A549 (cell line): ENCODE results near the gene AP3D1. TPM values are rescaled to one million over a fixed set of nuclear protein-coding genes. Genes with fewer than 3 reads are reported as not detected.
"Not testable (repeated sequence)": the region's sequence is repeated elsewhere in the genome, so short reads cannot be mapped to it uniquely, and the experiment has no call there.

ENCODE experiments used
- ATAC-seq, 2 experiments: fragments of 200-7000 bp in 1 of 2; fragments of >200 bp in 1 of 2; cut with Nextera tagmentation in 1 of 2; cut with Tn5 transposase in 1 of 2; 3 replicates each; pipeline versions ENCODE4 v1.8.0 to v1.9.1; 2018 to 2020; ENCODE audit warnings: mild to moderate bottlenecking in 1 of 2, moderate library complexity in 1 of 2
- CTCF ChIA-PET: fragments of 300-600 bp; sonication (Branson Sonifier 250); formaldehyde crosslinking; extraction: SDS; loops from one replicate; lab custom pipeline; 2021; ENCODE audit warnings: antibody characterized with exemption, inconsistent platforms; lab: Yijun Ruan, JAX
- POLR2A ChIA-PET: fragments of 350-600 bp; formaldehyde crosslinking; extraction: SDS; loops from one replicate; lab custom pipeline; 2021; ENCODE audit warnings: antibody characterized with exemption, inconsistent platforms; lab: Yijun Ruan, JAX
- DNase-seq, 2 experiments: peaks; one replicate each; pipeline versions ENCODE4 v3.0.0 to v3.0.0-alpha.2; 2011 to 2016; ENCODE audit warnings: low read depth in 1 of 2, low spot score in 1 of 2
- FAIRE-seq: peaks from 2 replicates; lab custom pipeline; 2011; peaks lifted over from hg19 to GRCh38; lab: Jason Lieb, UNC
- H3K27ac ChIP-seq, 2 experiments: fragments of >200 bp; sonication (Bioruptor Twin); formaldehyde crosslinking; 3 replicates each; pipeline ENCODE4 v1.5.1; 2016 to 2017
- H3K4me1 ChIP-seq: fragments of >200 bp; sonication (Bioruptor Twin); formaldehyde crosslinking; 3 replicates; pipeline ENCODE4 v1.6.1; 2016
- H3K4me2 ChIP-seq: fragments of >200 bp; sonication (Bioruptor Twin); formaldehyde crosslinking; 3 replicates; pipeline ENCODE4 v1.6.1; 2016
- H3K4me3 ChIP-seq: fragments of >200 bp; sonication (Bioruptor Twin); formaldehyde crosslinking; 3 replicates; pipeline ENCODE4 v1.5.1; 2016
- H3K9me3 ChIP-seq: fragments of >200 bp; sonication (Bioruptor Twin); formaldehyde crosslinking; 3 replicates; pipeline ENCODE4 v1.6.1; 2016
- CEBPB ChIP-seq, 2 experiments: fragments of >200 bp in 1 of 2; sonication (Bioruptor Twin) in 1 of 2; formaldehyde crosslinking in 1 of 2; IDR thresholded peaks; 2 replicates each; pipeline ENCODE4 v1.6.1; 2012 to 2016
- EHF ChIP-seq: fragments of 250-450 bp; sonication (Bioruptor Pico); IDR thresholded peaks from 2 replicates; pipeline ENCODE4 v1.5.0; 2020; ENCODE audit warnings: mild to moderate bottlenecking
- EP300 ChIP-seq, 2 experiments: fragments of >200 bp; sonication (Bioruptor Twin); formaldehyde crosslinking; IDR thresholded peaks; 2 replicates in 1 of 2; 3 replicates in 1 of 2; pipeline ENCODE4 v1.6.1; 2016 to 2017
- HEYL ChIP-seq: fragments of 250-450 bp; sonication (Bioruptor Pico); IDR thresholded peaks from 2 replicates; pipeline ENCODE4 v1.8.0; 2021; ENCODE audit warnings: mild to moderate bottlenecking, moderate library complexity
- HOXA7 ChIP-seq: fragments of 250-450 bp; sonication (Bioruptor Pico); IDR thresholded peaks from 2 replicates; pipeline ENCODE4 v1.5.0; 2020; ENCODE audit warnings: mild to moderate bottlenecking, moderate library complexity
- JUN ChIP-seq, 2 experiments: fragments of >200 bp; sonication (Bioruptor Twin); formaldehyde crosslinking; IDR thresholded peaks; 2 replicates in 1 of 2; 3 replicates in 1 of 2; pipeline ENCODE4 v1.6.1; 2016 to 2017
- JUNB ChIP-seq: fragments of >200 bp; sonication (Bioruptor Twin); formaldehyde crosslinking; IDR thresholded peaks from 2 replicates; pipeline ENCODE4 v1.6.1; 2016
- MAFK ChIP-seq: fragments of 450-650 bp; IDR thresholded peaks from 2 replicates; pipeline ENCODE4 v1.6.1; 2014; ENCODE audit not compliant: partially characterized antibody
- MAZ ChIP-seq: fragments of 150-350 bp; IDR thresholded peaks from 2 replicates; pipeline ENCODE4 v1.6.1; 2014; ENCODE audit warnings: antibody characterized with exemption, low read depth, low read length, borderline replicate concordance
- PHF8 ChIP-seq: fragments of 200-600 bp; sonication (generic); IDR thresholded peaks from 2 replicates; pipeline ENCODE4 v1.6.1; 2016; ENCODE audit warnings: low read depth, mild to moderate bottlenecking, antibody characterized with exemption, moderate library complexity, borderline replicate concordance
- RAD21 ChIP-seq, 2 experiments: fragments of >200 bp in 1 of 2; sonication (Bioruptor Twin) in 1 of 2; formaldehyde crosslinking in 1 of 2; IDR thresholded peaks in 1 of 2; conservative IDR thresholded peaks in 1 of 2; 2 replicates in 1 of 2; 3 replicates in 1 of 2; pipeline ENCODE4 v1.6.1; 2012 to 2018; ENCODE audit warnings: inconsistent platforms in 1 of 2
- RFX5 ChIP-seq: fragments of 450-650 bp; IDR thresholded peaks from 2 replicates; pipeline ENCODE4 v1.7.1; 2014; ENCODE audit warnings: antibody characterized with exemption, mild to moderate bottlenecking, moderate library complexity
- RNF2 ChIP-seq: fragments of 200-600 bp; sonication (generic); IDR thresholded peaks from 2 replicates; pipeline ENCODE4 v1.6.1; 2016; ENCODE audit warnings: low read depth, mild to moderate bottlenecking, antibody characterized with exemption, moderate library complexity, borderline replicate concordance
- SMC3 ChIP-seq: fragments of >200 bp; sonication (Bioruptor Twin); formaldehyde crosslinking; IDR thresholded peaks from 3 replicates; pipeline ENCODE4 v1.6.1; 2018; ENCODE audit warnings: inconsistent platforms
- TFCP2L1 ChIP-seq: fragments of 250-450 bp; sonication (Bioruptor Pico); IDR thresholded peaks from 2 replicates; pipeline ENCODE4 v1.5.0; 2021; ENCODE audit warnings: mild to moderate bottlenecking
- ZFP36 ChIP-seq: fragments of 450-650 bp; IDR thresholded peaks from 2 replicates; pipeline ENCODE4 v1.6.1; 2014; ENCODE audit warnings: borderline replicate concordance; ENCODE audit not compliant: partially characterized antibody
- ZSCAN20 ChIP-seq: fragments of 250-450 bp; sonication (Bioruptor Pico); IDR thresholded peaks from 2 replicates; pipeline ENCODE4 v1.8.0; 2022; ENCODE audit warnings: mild to moderate bottlenecking, moderate library complexity
- WGBS: methylation state at CpG from one replicate; pipeline ENCODE4 v1.1.6; 2017; ENCODE audit errors: missing lambda C conversion rate; 5-methylcytosine and 5-hydroxymethylcytosine counted together
- polyA plus RNA-seq, 4 experiments: library from polyadenylated mRNA; depleted of rRNA in 3 of 4; stranded (reverse); fragments of >200 nt; fragmentation: RNase III in 1 of 4; extraction: RNeasy Plus Mini Kit Qiagen cat#74134 plus additional on column Dnase treatment in 1 of 4; gene quantifications; 2 replicates in 3 of 4; 3 replicates in 1 of 4; pipeline ENCODE4 v1.2.3, GENCODE V29; 2011 to 2017
- TF ChIP-seq, protein P1 (sequence below): fragments of >200 bp; sonication (Bioruptor Twin); formaldehyde crosslinking; IDR thresholded peaks from 3 replicates; pipeline ENCODE4 v1.6.1; 2016
- TF ChIP-seq, protein P2 (sequence below): fragments of 450-650 bp; IDR thresholded peaks from 2 replicates; pipeline ENCODE4 v1.6.1; 2014; ENCODE audit warnings: antibody characterized with exemption
- TF ChIP-seq, protein P3 (sequence below): IDR thresholded peaks from 2 replicates; pipeline ENCODE4 v1.6.1; 2012; ENCODE audit warnings: low read depth, borderline replicate concordance
- TF ChIP-seq, protein P4 (sequence below): fragments of 250-450 bp; sonication (Bioruptor Pico); IDR thresholded peaks from 2 replicates; pipeline ENCODE4 v1.5.0; 2021; ENCODE audit warnings: mild to moderate bottlenecking, moderate library complexity, borderline replicate concordance

Gene AP3D1
- polyA plus RNA-seq, 2 of the 4 experiments (the other 2 are of a cell fraction): 44.4 to 66.9 TPM

DNA sequence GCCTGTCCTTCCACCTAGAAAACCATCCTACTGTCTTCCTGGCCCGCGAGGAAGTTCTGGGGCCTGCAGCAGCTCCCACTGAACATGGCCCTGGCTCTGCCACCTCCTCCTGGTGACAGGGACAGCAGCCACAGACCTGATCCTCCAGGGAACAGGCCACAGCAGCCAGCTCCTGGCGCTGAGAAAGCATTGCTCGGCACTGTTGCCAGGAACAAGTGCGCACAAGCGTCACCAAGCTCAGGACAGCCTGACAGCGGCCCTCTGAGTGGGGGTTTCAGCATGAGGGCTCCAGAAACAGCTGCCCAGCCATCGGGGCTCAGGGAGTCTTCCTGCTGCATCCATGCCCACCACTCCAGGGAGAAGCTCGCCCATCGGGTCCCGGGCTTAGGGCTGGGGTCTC lies 21.9 kb downstream of the AP3D1 start:
- ChIA-PET POLR2A (no interaction called here), CTCF (interaction anchor here (1.0 kb wide), 1 partner anchor 17 kb away, joined by 3 read pairs; no protein-coding TSS in a partner anchor)
- WGBS: 85% methylated on average over 9 of the region's 11 CpGs

DNA sequence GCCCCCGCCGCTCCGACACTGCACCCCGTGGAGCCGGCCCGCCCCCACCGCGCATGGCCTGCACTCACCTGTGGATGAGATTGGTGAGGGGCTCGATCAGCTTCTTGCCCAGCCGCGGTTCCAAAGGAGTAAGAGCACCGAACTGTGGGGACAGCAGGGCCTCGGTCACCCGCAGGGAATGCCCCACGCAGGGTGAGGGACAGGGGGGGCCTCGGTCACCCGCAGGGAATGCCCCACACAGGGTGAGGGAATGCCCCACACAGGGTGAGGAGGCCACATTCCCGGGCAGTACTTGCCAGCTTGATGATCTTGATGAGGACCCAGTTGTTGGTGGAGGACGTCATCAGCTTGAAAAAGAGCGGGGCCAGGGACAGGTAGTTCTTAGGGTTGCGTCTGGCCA lies 22.3 kb downstream of the AP3D1 start:
- CTCF ChIA-PET: interaction anchor here (0.8 to 1.0 kb wide), 2 partner anchors 16 to 109 kb away, joined by 3 read pairs; no protein-coding TSS in a partner anchor
- no peak overlapping the region for H3K4me2 ChIP-seq
- no peak for ATAC-seq
- TF ChIP-seq HOXA7 (CRISPR knock-in tag): no peak
- TF ChIP-seq SMC3: no peak
- no peak for TF ChIP-seq HEYL (CRISPR knock-in tag)
- TF ChIP-seq JUN (IDR thresholded peaks at IDR 0.05): no peak
- TF ChIP-seq, protein P1, sequence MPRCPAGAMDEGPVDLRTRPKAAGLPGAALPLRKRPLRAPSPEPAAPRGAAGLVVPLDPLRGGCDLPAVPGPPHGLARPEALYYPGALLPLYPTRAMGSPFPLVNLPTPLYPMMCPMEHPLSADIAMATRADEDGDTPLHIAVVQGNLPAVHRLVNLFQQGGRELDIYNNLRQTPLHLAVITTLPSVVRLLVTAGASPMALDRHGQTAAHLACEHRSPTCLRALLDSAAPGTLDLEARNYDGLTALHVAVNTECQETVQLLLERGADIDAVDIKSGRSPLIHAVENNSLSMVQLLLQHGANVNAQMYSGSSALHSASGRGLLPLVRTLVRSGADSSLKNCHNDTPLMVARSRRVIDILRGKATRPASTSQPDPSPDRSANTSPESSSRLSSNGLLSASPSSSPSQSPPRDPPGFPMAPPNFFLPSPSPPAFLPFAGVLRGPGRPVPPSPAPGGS: no peak
- TF ChIP-seq TFCP2L1 (CRISPR knock-in tag): no peak
- TF ChIP-seq, protein P2, sequence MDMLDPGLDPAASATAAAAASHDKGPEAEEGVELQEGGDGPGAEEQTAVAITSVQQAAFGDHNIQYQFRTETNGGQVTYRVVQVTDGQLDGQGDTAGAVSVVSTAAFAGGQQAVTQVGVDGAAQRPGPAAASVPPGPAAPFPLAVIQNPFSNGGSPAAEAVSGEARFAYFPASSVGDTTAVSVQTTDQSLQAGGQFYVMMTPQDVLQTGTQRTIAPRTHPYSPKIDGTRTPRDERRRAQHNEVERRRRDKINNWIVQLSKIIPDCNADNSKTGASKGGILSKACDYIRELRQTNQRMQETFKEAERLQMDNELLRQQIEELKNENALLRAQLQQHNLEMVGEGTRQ: no peak
- TF ChIP-seq, all 56 proteins: peak for 0
- POLR2A ChIA-PET: no interaction called here
- no peak overlapping the region for H3K4me3 ChIP-seq
- FAIRE-seq (no peak), DNase-seq (no peak)
- WGBS: 98% methylated on average over 9 of the region's 21 CpGs
- no peaks in the 10 kb centered on the region for H3K9me3 ChIP-seq
- no peaks in the 10 kb centered on the region for H3K4me1 ChIP-seq
- H3K27ac ChIP-seq: no peak overlapping the region

More for the DNA sequence above, 21.9 kb downstream of the AP3D1 start:
- Histone ChIP-seq H3K4me2 (no peak overlapping the region), H3K4me3 (no peak overlapping the region), H3K9me3 (no peaks in the 10 kb centered on the region), H3K27ac (no peak overlapping the region), H3K4me1 (no peaks in the 10 kb centered on the region)
- TF ChIP-seq ZSCAN20 (CRISPR knock-in tag) (no peak), MAZ (no peak), TFCP2L1 (CRISPR knock-in tag) (no peak), MAFK (no peak), JUNB (no peak), CEBPB (IDR thresholded peaks at IDR 0.05) (no peak), EP300 (IDR thresholded peaks at IDR 0.05) (no peak), RAD21 (conservative IDR thresholded peaks at IDR 0.05 in 1 of 2, IDR thresholded peaks at IDR 0.05 in 1 of 2) (no peak), RNF2 (no peak), EHF (no peak), SMC3 (no peak), RFX5 (no peak), ZFP36 (no peak), PHF8 (no peak)
- TF ChIP-seq, protein P3, sequence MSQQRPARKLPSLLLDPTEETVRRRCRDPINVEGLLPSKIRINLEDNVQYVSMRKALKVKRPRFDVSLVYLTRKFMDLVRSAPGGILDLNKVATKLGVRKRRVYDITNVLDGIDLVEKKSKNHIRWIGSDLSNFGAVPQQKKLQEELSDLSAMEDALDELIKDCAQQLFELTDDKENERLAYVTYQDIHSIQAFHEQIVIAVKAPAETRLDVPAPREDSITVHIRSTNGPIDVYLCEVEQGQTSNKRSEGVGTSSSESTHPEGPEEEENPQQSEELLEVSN: no peak
- TF ChIP-seq, protein P4, sequence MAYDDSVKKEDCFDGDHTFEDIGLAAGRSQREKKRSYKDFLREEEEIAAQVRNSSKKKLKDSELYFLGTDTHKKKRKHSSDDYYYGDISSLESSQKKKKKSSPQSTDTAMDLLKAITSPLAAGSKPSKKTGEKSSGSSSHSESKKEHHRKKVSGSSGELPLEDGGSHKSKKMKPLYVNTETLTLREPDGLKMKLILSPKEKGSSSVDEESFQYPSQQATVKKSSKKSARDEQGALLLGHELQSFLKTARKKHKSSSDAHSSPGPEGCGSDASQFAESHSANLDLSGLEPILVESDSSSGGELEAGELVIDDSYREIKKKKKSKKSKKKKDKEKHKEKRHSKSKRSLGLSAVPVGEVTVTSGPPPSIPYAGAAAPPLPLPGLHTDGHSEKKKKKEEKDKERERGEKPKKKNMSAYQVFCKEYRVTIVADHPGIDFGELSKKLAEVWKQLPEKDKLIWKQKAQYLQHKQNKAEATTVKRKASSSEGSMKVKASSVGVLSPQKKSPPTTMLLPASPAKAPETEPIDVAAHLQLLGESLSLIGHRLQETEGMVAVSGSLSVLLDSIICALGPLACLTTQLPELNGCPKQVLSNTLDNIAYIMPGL (CRISPR knock-in tag): no peak
- DNase-seq: no peak
- no peak for FAIRE-seq
- no peak for ATAC-seq

DNA sequence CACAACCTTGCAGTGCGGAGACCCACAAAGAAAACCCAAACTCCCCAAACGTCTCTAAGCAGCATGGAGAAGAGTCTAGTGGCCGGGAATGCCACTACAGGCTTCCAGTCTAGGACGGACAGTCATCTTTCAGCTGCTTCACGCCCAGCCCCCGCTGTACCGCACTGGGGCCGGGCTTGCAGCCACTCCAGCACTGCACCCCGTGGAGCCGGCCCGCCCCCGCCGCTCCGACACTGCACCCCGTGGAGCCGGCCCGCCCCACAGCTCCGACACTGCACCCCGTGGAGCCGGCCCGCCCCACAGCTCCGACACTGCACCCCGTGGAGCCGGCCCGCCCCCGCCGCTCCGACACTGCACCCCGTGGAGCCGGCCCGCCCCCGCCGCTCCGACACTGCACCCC lies 23.1 kb downstream of the AP3D1 start:
- WGBS: 96% methylated on average over 8 of the region's 34 CpGs
- FAIRE-seq, H3K9me3 ChIP-seq, H3K4me3 ChIP-seq, H3K4me1 ChIP-seq, DNase-seq, H3K27ac ChIP-seq, POLR2A ChIA-PET, H3K4me2 ChIP-seq, ATAC-seq: not testable (repeated sequence)
- CTCF ChIA-PET: interaction anchor here (0.6 to 0.8 kb wide), 2 partner anchors 108 to 1530 kb away, joined by 3 read pairs; no protein-coding TSS in a partner anchor
